H9 (cell line): ENCODE results near the gene RGL1. TPM values are rescaled to one million over a fixed set of nuclear protein-coding genes. Genes with fewer than 3 reads are reported as not detected.

Experiments
- DNase-seq: peaks from one replicate; pipeline ENCODE4 v3.0.0-alpha.2; 2017
- H2AFZ ChIP-seq: one replicate; pipeline ENCODE4 v1.6.1; 2013; ENCODE audit warnings: mild to moderate bottlenecking, low read length, control low read depth, moderate library complexity
- H2AK5ac ChIP-seq: 2 replicates; pipeline ENCODE4 v1.6.1; 2013; ENCODE audit warnings: low read length, control low read depth, mixed read lengths; ENCODE audit not compliant: insufficient read length
- H2BK120ac ChIP-seq: one replicate; pipeline ENCODE4 v1.6.1; 2013; ENCODE audit warnings: low read depth, mild to moderate bottlenecking, low read length, control low read depth, inconsistent platforms; ENCODE audit not compliant: poor library complexity, severe bottlenecking
- H2BK12ac ChIP-seq: 2 replicates; pipeline ENCODE4 v1.6.1; 2013; ENCODE audit warnings: low read length, control low read depth, mixed read lengths, low read depth; ENCODE audit not compliant: insufficient read length
- H2BK15ac ChIP-seq: 2 replicates; pipeline ENCODE4 v1.6.1; 2013; ENCODE audit warnings: low read depth, low read length, control low read depth
- H2BK20ac ChIP-seq: one replicate; pipeline ENCODE4 v1.6.1; 2013; ENCODE audit warnings: low read depth, mild to moderate bottlenecking, low read length, control low read depth, inconsistent platforms; ENCODE audit not compliant: poor library complexity, severe bottlenecking
- H2BK5ac ChIP-seq: 2 replicates; pipeline ENCODE4 v1.6.1; 2013; ENCODE audit warnings: low read length, control low read depth, mixed read lengths; ENCODE audit not compliant: insufficient read length
- H3K14ac ChIP-seq: 2 replicates; pipeline ENCODE4 v1.6.1; 2013; ENCODE audit warnings: low read length, control low read depth; ENCODE audit not compliant: insufficient read depth
- H3K18ac ChIP-seq: 2 replicates; pipeline ENCODE4 v1.6.1; 2013; ENCODE audit warnings: low read depth, mild to moderate bottlenecking, mixed read lengths, low read length, control low read depth; ENCODE audit not compliant: insufficient read length
- H3K23ac ChIP-seq: 2 replicates; pipeline ENCODE4 v1.6.1; 2013; ENCODE audit warnings: low read length, control low read depth, mixed read lengths, low read depth; ENCODE audit not compliant: insufficient read length
- H3K23me2 ChIP-seq: 2 replicates; pipeline ENCODE4 v1.6.1; 2013; ENCODE audit warnings: low read depth, mild to moderate bottlenecking, mixed read lengths, low read length, control low read depth; ENCODE audit not compliant: insufficient read length, poor library complexity, severe bottlenecking
- H3K27ac ChIP-seq: 2 replicates; pipeline ENCODE4 v1.5.1; 2013; ENCODE audit warnings: low read length, control low read depth, mixed read lengths, low read depth; ENCODE audit not compliant: insufficient read length
- H3K27me3 ChIP-seq: 2 replicates; pipeline ENCODE4 v1.6.1; 2013; ENCODE audit warnings: low read length, control low read depth, inconsistent platforms; ENCODE audit not compliant: insufficient read depth
- H3K4ac ChIP-seq: 2 replicates; pipeline ENCODE4 v1.6.1; 2013; ENCODE audit warnings: low read depth, mild to moderate bottlenecking, control low read depth, inconsistent platforms, low read length, moderate library complexity
- H3K4me1 ChIP-seq: 2 replicates; pipeline ENCODE4 v1.6.1; 2013; ENCODE audit warnings: low read length, control low read depth, inconsistent platforms; ENCODE audit not compliant: insufficient read depth
- H3K4me2 ChIP-seq: 2 replicates; pipeline ENCODE4 v1.6.1; 2013; ENCODE audit warnings: low read length, control low read depth, mixed read lengths; ENCODE audit not compliant: insufficient read length, insufficient read depth
- H3K56ac ChIP-seq: 2 replicates; pipeline ENCODE4 v1.6.1; 2013; ENCODE audit warnings: low read depth, mild to moderate bottlenecking, mixed read lengths, low read length, control low read depth; ENCODE audit not compliant: insufficient read length
- H3K79me1 ChIP-seq: 2 replicates; pipeline ENCODE4 v1.6.1; 2013; ENCODE audit warnings: low read depth, mild to moderate bottlenecking, moderate library complexity, low read length, control low read depth, inconsistent platforms; ENCODE audit not compliant: insufficient read depth, poor library complexity, severe bottlenecking
- H3K79me2 ChIP-seq: 2 replicates; pipeline ENCODE4 v1.6.1; 2013; ENCODE audit warnings: low read length, control low read depth, inconsistent platforms; ENCODE audit not compliant: insufficient read depth
- H3K9ac ChIP-seq: 2 replicates; pipeline ENCODE4 v1.6.1; 2013; ENCODE audit warnings: low read length, control low read depth, mixed read lengths; ENCODE audit not compliant: insufficient read length; ENCODE audit errors: extremely low read depth
- H3K9me3 ChIP-seq: one replicate; pipeline ENCODE4 v1.6.1; 2013; ENCODE audit warnings: low read depth, low read length, inconsistent platforms; ENCODE audit not compliant: control insufficient read depth
- H3T11ph ChIP-seq: one replicate; pipeline ENCODE4 v1.6.1; 2013; ENCODE audit warnings: mild to moderate bottlenecking, low read length, control low read depth, inconsistent platforms
- H4K20me1 ChIP-seq: one replicate; pipeline ENCODE4 v1.6.1; 2013; ENCODE audit not compliant: control insufficient read depth, insufficient read length, insufficient read depth
- H4K5ac ChIP-seq: 2 replicates; pipeline ENCODE4 v1.6.1; 2013; ENCODE audit warnings: low read depth, mild to moderate bottlenecking, mixed read lengths, low read length, control low read depth; ENCODE audit not compliant: insufficient read length
- H4K8ac ChIP-seq: replicated peaks from 2 replicates; pipeline ENCODE4 v1.6.1; 2013; ENCODE audit warnings: low read length, control low read depth, mixed read lengths, low read depth; ENCODE audit not compliant: insufficient read length
- H4K91ac ChIP-seq: 2 replicates; pipeline ENCODE4 v1.6.1; 2013; ENCODE audit warnings: low read depth, mild to moderate bottlenecking, moderate library complexity, mixed read lengths, low read length, control low read depth; ENCODE audit not compliant: insufficient read length
- H3K27ac Mint-ChIP-seq, 3 experiments: 2 replicates in 2 of 3; 3 replicates in 1 of 3; pipeline ENCODE4 v1.8.0; 2020 to 2021; ENCODE audit warnings: mixed read lengths in 3 of 3, mild to moderate bottlenecking in 1 of 3, moderate library complexity in 1 of 3
- H3K27me3 Mint-ChIP-seq: 2 replicates; pipeline ENCODE4 v1.8.0; 2021; ENCODE audit warnings: low read depth, mild to moderate bottlenecking, moderate library complexity, mixed read lengths
- H3K36me3 Mint-ChIP-seq, 3 experiments: 2 replicates in 2 of 3; 3 replicates in 1 of 3; pipeline ENCODE4 v1.8.0; 2020 to 2021; ENCODE audit warnings: low read depth in 3 of 3, mixed read lengths in 3 of 3; ENCODE audit not compliant: insufficient read depth in 1 of 3
- H3K4me1 Mint-ChIP-seq, 2 experiments: 2 replicates each; pipeline ENCODE4 v1.8.0; 2020; ENCODE audit warnings: mixed read lengths in 2 of 2
- H3K4me3 Mint-ChIP-seq, 2 experiments: 2 replicates in 1 of 2; 3 replicates in 1 of 2; pipeline ENCODE4 v1.8.0; 2020 to 2021; ENCODE audit warnings: mild to moderate bottlenecking in 2 of 2, mixed read lengths in 2 of 2, moderate library complexity in 1 of 2
- H3K9me3 Mint-ChIP-seq, 2 experiments: 2 replicates in 1 of 2; 3 replicates in 1 of 2; pipeline ENCODE4 v1.8.0; 2020; ENCODE audit warnings: mild to moderate bottlenecking in 2 of 2, mixed read lengths in 2 of 2, moderate library complexity in 1 of 2
- WGBS: extraction: QIAGEN DNeasy Blood & Tissue Kit; methylation state at CpG from one replicate; pipeline ENCODE4 v1.1.7; 2013; ENCODE audit warnings: missing lambda C conversion rate, low lambda C conversion rate, mixed read lengths; ENCODE audit not compliant: insufficient read length; ENCODE audit errors: extremely low coverage; 5-methylcytosine and 5-hydroxymethylcytosine counted together
- total RNA-seq: library from RNA; stranded (reverse); gene quantifications from 2 replicates; pipeline ENCODE4 v1.2.1, GENCODE V29; 2021
- TF ChIP-seq, protein P1 (sequence below): fragments of 200-600 bp; sonication (generic); conservative IDR thresholded peaks from 3 replicates; pipeline ENCODE4 v1.8.0; 2021; ENCODE audit warnings: antibody characterized with exemption, mild to moderate bottlenecking

The RGL1 gene
- total RNA-seq, 1 experiment from 2014 or later = 1.4 TPM

DNA sequence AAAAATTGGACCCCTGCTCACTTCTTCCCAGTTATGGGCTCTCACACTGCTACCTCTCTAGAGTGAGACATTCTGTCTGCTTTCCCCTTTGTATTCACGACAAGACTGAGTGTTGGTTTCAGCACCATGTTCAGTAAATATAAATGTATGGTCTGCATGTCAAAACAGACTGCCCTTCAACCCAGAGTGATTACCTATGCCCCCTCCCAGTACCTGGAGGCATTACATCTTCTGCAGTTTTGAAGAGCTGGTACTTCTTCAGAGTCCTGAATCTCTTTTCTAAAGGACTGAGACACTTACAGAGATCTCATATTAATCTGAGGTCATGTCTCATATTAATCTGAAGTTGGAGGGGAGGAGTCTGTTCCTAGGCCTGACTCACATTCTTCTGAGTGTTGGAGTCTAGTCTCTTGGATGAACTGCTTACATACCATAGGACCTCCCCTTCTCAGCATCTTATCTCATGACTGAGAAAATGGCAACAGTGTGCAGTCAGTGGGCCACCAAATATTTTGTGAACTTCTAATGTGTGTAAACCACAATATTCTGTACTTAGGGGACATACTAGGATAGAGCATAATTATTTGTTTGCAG lies 80.3 kb downstream of the RGL1 start:
- no CpG with 5 or more reads among the region's 1 CpG for WGBS
- Histone ChIP-seq H4K91ac (no peak overlapping the region), H3K79me1 (no peaks in the 10 kb centered on the region), H2BK12ac (no peak overlapping the region), H3K4me1 (peaks cover 5% of the 10 kb centered on the region; the same call in 1 of the 2 replicates), H3K79me2 (no peaks in the 10 kb centered on the region), H4K20me1 (no peaks in the 10 kb centered on the region), H3K23ac (no peak overlapping the region), H4K5ac (no peak overlapping the region), H2AK5ac (no peak overlapping the region), H2BK20ac (no peak overlapping the region), H2BK15ac (no peak overlapping the region), H4K8ac (no peak overlapping the region), H2AFZ (no peak overlapping the region), H3K23me2 (no peaks in the 10 kb centered on the region), H3K9ac (no peak overlapping the region), H3K4ac (no peak overlapping the region), H3K56ac (no peak overlapping the region), H3T11ph (no peak overlapping the region), H3K14ac (no peak overlapping the region), H3K4me2 (no peak overlapping the region), H3K27ac (no peak overlapping the region), H3K18ac (no peak overlapping the region), H2BK120ac (no peak overlapping the region), H2BK5ac (no peak overlapping the region), H3K27me3 (no peaks in the 10 kb centered on the region), H3K9me3 (no peaks in the 10 kb centered on the region)
- peak overlapping the region in 1 of 3 experiments; percentile 23; a peak in 1 of 7 replicates for H3K27ac Mint-ChIP-seq
- no peak for DNase-seq
- TF ChIP-seq, protein P1, sequence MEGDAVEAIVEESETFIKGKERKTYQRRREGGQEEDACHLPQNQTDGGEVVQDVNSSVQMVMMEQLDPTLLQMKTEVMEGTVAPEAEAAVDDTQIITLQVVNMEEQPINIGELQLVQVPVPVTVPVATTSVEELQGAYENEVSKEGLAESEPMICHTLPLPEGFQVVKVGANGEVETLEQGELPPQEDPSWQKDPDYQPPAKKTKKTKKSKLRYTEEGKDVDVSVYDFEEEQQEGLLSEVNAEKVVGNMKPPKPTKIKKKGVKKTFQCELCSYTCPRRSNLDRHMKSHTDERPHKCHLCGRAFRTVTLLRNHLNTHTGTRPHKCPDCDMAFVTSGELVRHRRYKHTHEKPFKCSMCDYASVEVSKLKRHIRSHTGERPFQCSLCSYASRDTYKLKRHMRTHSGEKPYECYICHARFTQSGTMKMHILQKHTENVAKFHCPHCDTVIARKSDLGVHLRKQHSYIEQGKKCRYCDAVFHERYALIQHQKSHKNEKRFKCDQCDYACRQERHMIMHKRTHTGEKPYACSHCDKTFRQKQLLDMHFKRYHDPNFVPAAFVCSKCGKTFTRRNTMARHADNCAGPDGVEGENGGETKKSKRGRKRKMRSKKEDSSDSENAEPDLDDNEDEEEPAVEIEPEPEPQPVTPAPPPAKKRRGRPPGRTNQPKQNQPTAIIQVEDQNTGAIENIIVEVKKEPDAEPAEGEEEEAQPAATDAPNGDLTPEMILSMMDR = peak; percentile 44
- H3K4me1 Mint-ChIP-seq = peaks cover 9 to 19% of the 10 kb centered on the region in 2 experiments
- H3K9me3 Mint-ChIP-seq = no peaks in the 10 kb centered on the region
- H3K36me3 Mint-ChIP-seq = no peaks in the 10 kb centered on the region; a peak in 1 of 7 replicates
- no peak overlapping the region for H3K4me3 Mint-ChIP-seq
- no peaks in the 10 kb centered on the region for H3K27me3 Mint-ChIP-seq
